Measurements from ENCODE around the gene ITGA8. TPM values are rescaled to one million over a fixed set of nuclear protein-coding genes. Genes with fewer than 3 reads are reported as not detected.

The ITGA8 gene
- total RNA-seq, 1 experiment from 2014 or later, result not detected

DNA sequence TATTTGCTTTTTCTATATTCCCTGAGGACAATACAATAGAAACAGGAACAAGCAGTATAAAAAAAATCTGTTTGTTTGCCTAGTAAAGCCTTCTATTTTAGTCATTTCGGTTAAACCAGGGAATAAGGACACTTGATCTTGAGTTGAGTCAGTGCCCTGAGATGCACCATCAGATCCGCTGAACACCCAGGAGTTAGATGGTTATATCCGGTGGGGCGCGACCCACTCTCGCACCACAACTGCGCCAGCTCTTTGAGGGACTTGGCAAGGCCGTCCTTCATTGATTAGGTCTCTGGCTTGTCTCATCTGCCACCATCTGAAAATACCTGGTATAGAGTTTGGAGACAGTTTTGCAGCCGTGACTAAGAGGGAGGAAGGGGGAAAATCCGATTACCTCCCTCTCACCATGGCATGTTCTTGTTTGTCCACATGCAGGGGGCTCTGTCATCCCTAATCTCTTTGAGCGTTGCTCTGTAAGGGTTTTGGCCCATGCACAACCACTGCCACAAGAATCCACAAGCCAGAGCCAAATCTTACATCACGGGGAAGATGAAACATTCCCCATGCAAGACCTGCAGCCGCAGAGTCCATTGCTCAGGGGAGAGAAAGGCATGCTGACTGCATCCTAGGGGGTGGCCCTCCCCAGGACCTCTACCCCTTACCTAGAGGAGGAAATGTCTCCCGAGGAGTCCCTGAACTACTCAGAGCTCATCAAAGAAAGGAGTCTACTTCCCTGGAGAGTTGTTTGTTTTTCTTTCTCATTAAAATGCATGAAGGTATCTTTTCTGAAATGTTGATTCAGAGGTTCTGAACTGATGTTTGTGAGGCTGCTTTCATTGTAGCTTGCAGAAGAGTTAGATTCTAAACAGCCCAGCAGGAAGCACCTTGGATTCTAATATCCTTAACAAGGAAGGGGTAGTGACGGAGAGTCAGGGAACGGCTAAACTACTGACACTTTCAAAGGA, 247.0 kb downstream of the ITGA8 start:
- no TSS peak for BruUV-seq (replicated peaks)
- H3K36me3 ChIP-seq (ENCODE audit: insufficient read depth, low read length, poor library complexity, severe bottlenecking), result no peaks in the 10 kb centered on the region
- no peaks in the 10 kb centered on the region for H3K9me3 ChIP-seq (ENCODE audit: low read depth, low read length, poor library complexity, severe bottlenecking)
- CTCF ChIA-PET, result no interaction called here
- H3K27ac ChIP-seq (ENCODE audit: low read depth, low read length, poor library complexity, severe bottlenecking), result no peak overlapping the region
- no peak for TF ChIP-seq CTCF (conservative IDR thresholded peaks at IDR 0.05; ENCODE audit: low read depth, low read length)
- TF ChIP-seq EZH2 (IDR thresholded peaks at IDR 0.05; ENCODE audit: borderline replicate concordance, low read depth, low read length, poor library complexity, severe bottlenecking), result no peak
- intact Hi-C loops (cut with micrococcal nuclease; ENCODE audit: unreplicated experiment), result no loop called here
- no peak overlapping the region for H3K4me3 ChIP-seq (ENCODE audit: low read depth, low read length, poor library complexity, severe bottlenecking)
- DNase-seq (ENCODE audit: low spot score), result no peak
- H3K4me1 ChIP-seq (ENCODE audit: insufficient read depth, low read length, poor library complexity, severe bottlenecking), result no peaks in the 10 kb centered on the region
- POLR2A ChIA-PET (ENCODE audit: low non-redundant PET), result no interaction called here
- H3K27me3 ChIP-seq (replicated peaks; ENCODE audit: insufficient read depth, low read depth, low read length, poor library complexity), result peaks cover 7% of the 10 kb centered on the region

GRCh38 chr10:15472008-15472407, 247.7 kb downstream of the ITGA8 start:
- DNase-seq (ENCODE audit: low spot score), result no peak
- ChIA-PET CTCF (no interaction called here), POLR2A (ENCODE audit: low non-redundant PET) (no interaction called here)
- Histone ChIP-seq H3K4me3 (ENCODE audit: low read depth, low read length, poor library complexity, severe bottlenecking) (no peak overlapping the region), H3K27ac (ENCODE audit: low read depth, low read length, poor library complexity, severe bottlenecking) (no peak overlapping the region), H3K4me1 (ENCODE audit: insufficient read depth, low read length, poor library complexity, severe bottlenecking) (no peaks in the 10 kb centered on the region), H3K27me3 (replicated peaks; ENCODE audit: insufficient read depth, low read depth, low read length, poor library complexity) (peaks cover 11% of the 10 kb centered on the region), H3K9me3 (ENCODE audit: low read depth, low read length, poor library complexity, severe bottlenecking) (no peaks in the 10 kb centered on the region), H3K36me3 (ENCODE audit: insufficient read depth, low read length, poor library complexity, severe bottlenecking) (no peaks in the 10 kb centered on the region)
- intact Hi-C loops (cut with micrococcal nuclease; ENCODE audit: unreplicated experiment), result no loop called here
- TF ChIP-seq CTCF (conservative IDR thresholded peaks at IDR 0.05; ENCODE audit: low read depth, low read length), result no peak
- no peak for TF ChIP-seq EZH2 (IDR thresholded peaks at IDR 0.05; ENCODE audit: borderline replicate concordance, low read depth, low read length, poor library complexity, severe bottlenecking)
- BruUV-seq (replicated peaks), result no TSS peak

DNA sequence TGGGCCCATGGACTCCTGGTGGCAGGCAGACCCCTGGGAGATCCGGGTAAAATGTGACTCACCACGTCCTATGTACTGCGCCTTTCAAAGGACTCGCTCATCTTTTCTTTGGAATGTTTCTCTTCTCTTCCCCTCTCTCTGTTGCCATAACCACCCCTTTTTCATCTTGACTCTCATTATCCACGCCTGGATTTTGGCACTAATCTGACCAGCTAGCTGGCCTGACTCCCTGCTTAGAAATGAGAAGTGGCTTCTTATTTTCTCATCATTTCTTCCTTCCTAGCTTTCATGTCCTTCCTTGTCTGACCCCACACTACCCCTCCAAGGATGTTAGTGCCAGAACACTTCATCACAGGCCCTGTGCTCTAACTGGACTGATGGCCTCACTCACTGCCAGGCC, 250.6 kb downstream of the ITGA8 start:
- no peaks in the 10 kb centered on the region for H3K9me3 ChIP-seq (ENCODE audit: low read depth, low read length, poor library complexity, severe bottlenecking)
- H3K4me1 ChIP-seq (ENCODE audit: insufficient read depth, low read length, poor library complexity, severe bottlenecking), result no peaks in the 10 kb centered on the region
- BruUV-seq (replicated peaks), result no TSS peak
- CTCF ChIA-PET, result no interaction called here
- H3K27ac ChIP-seq (ENCODE audit: low read depth, low read length, poor library complexity, severe bottlenecking), result no peak overlapping the region
- no peaks in the 10 kb centered on the region for H3K36me3 ChIP-seq (ENCODE audit: insufficient read depth, low read length, poor library complexity, severe bottlenecking)
- intact Hi-C loops (cut with micrococcal nuclease; ENCODE audit: unreplicated experiment), result no loop called here
- peaks cover 24% of the 10 kb centered on the region for H3K27me3 ChIP-seq (replicated peaks; ENCODE audit: insufficient read depth, low read depth, low read length, poor library complexity)
- H3K4me3 ChIP-seq (ENCODE audit: low read depth, low read length, poor library complexity, severe bottlenecking), result no peak overlapping the region
- POLR2A ChIA-PET (ENCODE audit: low non-redundant PET), result no interaction called here
- no peak for DNase-seq (ENCODE audit: low spot score)
- TF ChIP-seq CTCF (conservative IDR thresholded peaks at IDR 0.05; ENCODE audit: low read depth, low read length), result no peak
- no peak for TF ChIP-seq EZH2 (IDR thresholded peaks at IDR 0.05; ENCODE audit: borderline replicate concordance, low read depth, low read length, poor library complexity, severe bottlenecking)
